Measurements from ENCODE around the gene ST6GAL2.
A peak's percentile ranks its signal among the peaks of the same experiment; 100 is the strongest.

ST6GAL2 gene

DNA sequence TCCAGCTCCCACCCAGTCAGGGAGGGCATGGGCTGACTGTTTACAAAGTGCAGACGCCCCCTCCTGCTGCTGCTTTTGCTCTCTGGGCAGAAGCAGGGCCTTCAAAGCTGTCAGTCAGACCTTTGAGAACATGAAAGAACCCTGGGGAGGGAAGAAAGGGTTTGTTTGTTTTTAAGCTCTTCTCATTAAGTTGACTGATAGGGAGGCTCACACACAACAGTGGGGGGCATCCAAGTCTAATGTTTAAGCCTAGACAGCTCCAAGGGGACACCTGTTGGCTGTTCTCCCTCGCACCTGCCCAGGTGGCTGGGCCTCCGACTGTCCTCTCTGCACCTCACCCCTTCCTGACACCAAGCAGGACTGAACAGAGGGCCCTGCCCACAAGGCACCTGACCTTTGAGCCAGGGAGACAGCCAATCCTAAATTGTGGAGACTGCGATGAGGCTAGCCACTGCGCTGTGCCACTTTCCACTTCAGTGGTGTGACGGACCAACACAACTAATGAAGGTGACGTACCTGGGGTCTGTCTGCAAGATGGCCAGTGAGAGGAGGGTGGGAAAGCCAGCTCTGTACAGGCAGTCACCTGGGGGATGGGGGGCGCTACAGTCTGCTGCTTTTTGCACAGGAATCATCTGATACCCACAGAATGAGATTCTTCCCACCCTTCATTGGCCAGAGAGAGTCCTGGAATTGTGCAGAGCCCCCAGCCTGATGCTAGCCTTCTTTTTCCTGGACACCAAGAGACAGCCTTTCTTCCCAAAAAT lies 16.3 kb downstream of the ST6GAL2 start:
- no peak for DNase-seq (ENCODE audit: extremely low read depth, insufficient read length)
- Histone ChIP-seq H3K36me3 (ENCODE audit: control insufficient read depth, insufficient read depth, low read length) (no peaks in the 10 kb centered on the region), H3K4me3 (replicated peaks; ENCODE audit: low read depth, low read length) (no peak overlapping the region), H3K27me3 (replicated peaks; ENCODE audit: control insufficient read depth, insufficient read depth, low read length) (no peaks in the 10 kb centered on the region)
- TF ChIP-seq, protein P1, sequence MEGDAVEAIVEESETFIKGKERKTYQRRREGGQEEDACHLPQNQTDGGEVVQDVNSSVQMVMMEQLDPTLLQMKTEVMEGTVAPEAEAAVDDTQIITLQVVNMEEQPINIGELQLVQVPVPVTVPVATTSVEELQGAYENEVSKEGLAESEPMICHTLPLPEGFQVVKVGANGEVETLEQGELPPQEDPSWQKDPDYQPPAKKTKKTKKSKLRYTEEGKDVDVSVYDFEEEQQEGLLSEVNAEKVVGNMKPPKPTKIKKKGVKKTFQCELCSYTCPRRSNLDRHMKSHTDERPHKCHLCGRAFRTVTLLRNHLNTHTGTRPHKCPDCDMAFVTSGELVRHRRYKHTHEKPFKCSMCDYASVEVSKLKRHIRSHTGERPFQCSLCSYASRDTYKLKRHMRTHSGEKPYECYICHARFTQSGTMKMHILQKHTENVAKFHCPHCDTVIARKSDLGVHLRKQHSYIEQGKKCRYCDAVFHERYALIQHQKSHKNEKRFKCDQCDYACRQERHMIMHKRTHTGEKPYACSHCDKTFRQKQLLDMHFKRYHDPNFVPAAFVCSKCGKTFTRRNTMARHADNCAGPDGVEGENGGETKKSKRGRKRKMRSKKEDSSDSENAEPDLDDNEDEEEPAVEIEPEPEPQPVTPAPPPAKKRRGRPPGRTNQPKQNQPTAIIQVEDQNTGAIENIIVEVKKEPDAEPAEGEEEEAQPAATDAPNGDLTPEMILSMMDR (IDR thresholded peaks at IDR 0.05; ENCODE audit: insufficient read depth, low read length, poor library complexity, severe bottlenecking): no peak

DNA sequence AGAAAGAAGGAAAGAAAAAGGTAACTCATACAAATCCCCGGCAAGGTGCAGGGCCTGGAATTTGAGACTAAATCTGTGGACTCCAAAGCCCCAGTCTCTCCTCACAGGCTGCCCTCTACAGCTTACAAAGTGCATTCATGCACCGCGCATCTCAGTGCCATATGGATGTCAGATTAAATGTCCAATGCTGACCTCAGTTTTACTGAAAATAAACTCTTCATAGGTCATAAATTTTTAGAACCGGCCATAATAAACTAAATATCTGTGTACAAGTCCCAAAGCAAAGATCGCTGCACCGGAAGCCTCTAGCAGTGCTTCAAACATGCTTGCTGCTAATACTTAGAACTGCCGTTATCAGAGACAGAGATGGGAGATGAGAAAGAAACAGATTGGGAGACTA lies 17.7 kb downstream of the ST6GAL2 start:
- TF ChIP-seq, protein P1 (IDR thresholded peaks at IDR 0.05; ENCODE audit: insufficient read depth, low read length, poor library complexity, severe bottlenecking): peak; percentile 19
- H3K4me3 ChIP-seq (replicated peaks; ENCODE audit: low read depth, low read length): no peak overlapping the region
- H3K27me3 ChIP-seq (replicated peaks; ENCODE audit: control insufficient read depth, insufficient read depth, low read length): no peaks in the 10 kb centered on the region; the same call in 1 of the 2 replicates
- DNase-seq (ENCODE audit: extremely low read depth, insufficient read length): no peak
- no peaks in the 10 kb centered on the region for H3K36me3 ChIP-seq (ENCODE audit: control insufficient read depth, insufficient read depth, low read length)

DNA sequence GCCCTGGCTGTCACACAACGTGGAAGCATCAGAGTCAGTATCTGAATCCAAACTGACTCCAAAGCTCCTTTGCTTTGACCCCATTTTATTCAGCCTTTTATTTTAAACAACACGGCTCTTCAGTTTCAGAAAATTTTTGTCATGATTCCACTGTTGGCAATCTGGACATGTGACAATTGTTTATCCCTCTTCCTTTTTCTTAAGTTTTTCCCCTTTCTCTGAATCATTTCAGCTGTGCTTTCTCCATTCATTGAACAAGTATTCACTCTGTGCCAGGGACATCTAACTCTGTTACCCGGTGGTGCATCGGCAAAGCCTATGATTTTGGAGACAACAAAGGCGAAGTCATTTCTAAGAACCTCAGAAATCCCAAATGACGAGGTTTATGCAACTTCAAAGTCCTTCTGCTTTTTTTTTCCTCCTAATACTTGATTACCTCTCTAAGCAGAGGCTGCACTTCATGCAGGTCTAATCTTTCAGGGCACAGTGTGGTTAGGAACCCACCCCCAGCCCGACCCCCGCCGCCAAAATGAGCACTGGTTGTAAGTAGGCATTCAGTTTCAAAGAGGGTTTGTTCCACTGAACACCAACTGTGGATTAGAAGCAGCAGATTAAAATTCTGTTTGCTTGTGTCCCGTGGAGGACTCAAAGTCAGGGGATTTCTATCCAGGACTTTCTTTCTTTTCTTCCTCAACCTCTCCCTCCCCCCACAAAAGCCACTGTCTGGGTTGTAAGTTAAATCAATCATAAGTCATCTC lies 18.6 kb downstream of the ST6GAL2 start:
- no peaks in the 10 kb centered on the region for H3K36me3 ChIP-seq (ENCODE audit: control insufficient read depth, insufficient read depth, low read length)
- H3K4me3 ChIP-seq (replicated peaks; ENCODE audit: low read depth, low read length): no peak overlapping the region
- no peaks in the 10 kb centered on the region; the same call in 1 of the 2 replicates for H3K27me3 ChIP-seq (replicated peaks; ENCODE audit: control insufficient read depth, insufficient read depth, low read length)
- DNase-seq (ENCODE audit: extremely low read depth, insufficient read length): no peak
- TF ChIP-seq, protein P1 (IDR thresholded peaks at IDR 0.05; ENCODE audit: insufficient read depth, low read length, poor library complexity, severe bottlenecking): no peak

DNA sequence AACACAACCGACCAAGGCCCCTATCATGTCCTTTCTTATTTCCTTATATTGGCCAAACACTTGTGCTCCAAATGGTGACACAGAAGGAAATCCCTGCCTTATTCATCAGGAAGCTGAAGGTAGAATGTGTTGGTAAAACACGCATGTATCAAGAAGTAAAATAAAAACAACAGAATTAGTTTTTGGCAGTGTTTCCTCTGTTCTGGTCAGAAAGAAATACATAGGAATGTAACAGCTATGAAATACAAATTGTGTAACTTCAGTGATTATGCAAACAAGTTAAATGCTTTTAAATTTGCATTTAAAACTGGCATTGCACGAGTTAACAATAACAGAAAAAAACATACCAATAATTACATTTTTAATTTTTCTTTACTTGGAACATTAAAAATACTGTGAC lies 19.3 kb downstream of the ST6GAL2 start:
- DNase-seq (ENCODE audit: extremely low read depth, insufficient read length): no peak
- TF ChIP-seq, protein P1 (IDR thresholded peaks at IDR 0.05; ENCODE audit: insufficient read depth, low read length, poor library complexity, severe bottlenecking): no peak
- Histone ChIP-seq H3K36me3 (ENCODE audit: control insufficient read depth, insufficient read depth, low read length) (no peaks in the 10 kb centered on the region), H3K27me3 (replicated peaks; ENCODE audit: control insufficient read depth, insufficient read depth, low read length) (no peaks in the 10 kb centered on the region; the same call in 1 of the 2 replicates), H3K4me3 (replicated peaks; ENCODE audit: low read depth, low read length) (no peak overlapping the region)

DNA sequence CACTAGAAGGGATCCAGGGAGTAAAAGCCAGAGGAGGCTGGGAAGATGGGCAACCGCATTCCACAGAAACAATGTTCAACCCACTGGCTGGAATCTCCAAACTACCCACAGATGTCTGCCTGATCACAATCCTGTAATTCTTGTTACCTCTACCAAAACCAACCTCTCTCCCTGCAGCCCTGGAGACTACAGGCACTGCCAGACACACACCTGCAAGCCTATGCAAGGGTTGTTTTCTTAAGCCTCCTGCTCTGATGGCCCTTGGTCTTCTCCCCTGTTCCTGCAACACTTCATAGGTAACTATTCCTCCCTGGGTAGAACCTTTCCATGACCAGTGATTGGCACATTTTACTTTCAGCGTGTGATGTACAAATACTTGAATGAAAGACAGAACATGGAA lies 21.9 kb downstream of the ST6GAL2 start:
- Histone ChIP-seq H3K36me3 (ENCODE audit: control insufficient read depth, insufficient read depth, low read length) (no peaks in the 10 kb centered on the region), H3K4me3 (replicated peaks; ENCODE audit: low read depth, low read length) (no peak overlapping the region), H3K27me3 (replicated peaks; ENCODE audit: control insufficient read depth, insufficient read depth, low read length) (no peaks in the 10 kb centered on the region; the same call in none of the 2 replicates)
- no peak for DNase-seq (ENCODE audit: extremely low read depth, insufficient read length)
- TF ChIP-seq, protein P1 (IDR thresholded peaks at IDR 0.05; ENCODE audit: insufficient read depth, low read length, poor library complexity, severe bottlenecking): no peak
